PC-3 (cell line): Measurements from ENCODE around the gene PLAGL1. TPM values are rescaled to one million over a fixed set of nuclear protein-coding genes. Genes with fewer than 3 reads are reported as not detected.
"Not testable (repeated sequence)": the region's sequence is repeated elsewhere in the genome, so short reads cannot be mapped to it uniquely, and the experiment has no call there.

Source experiments
- ATAC-seq: fragments of 200-7000 bp; cut with Tn5 transposase; 2 replicates; pipeline ENCODE4 v1.9.1; 2020; ENCODE audit warnings: mild to moderate bottlenecking, moderate library complexity
- BruUV-seq: library from RNA; stranded (reverse); fragments of 400-500 nt; replicated peaks from 2 replicates; lab custom pipeline; 2021; lab: Mats Ljungman, UMichigan
- CTCF ChIA-PET: fragments of 300-600 bp; sonication (Branson Sonifier 250); formaldehyde crosslinking; loops from one replicate; lab custom pipeline; 2022; ENCODE audit warnings: antibody characterized with exemption; lab: Charles Lee
- POLR2A ChIA-PET: fragments of 300-600 bp; sonication (Branson Sonifier 250); formaldehyde crosslinking; loops from one replicate; lab custom pipeline; 2022; ENCODE audit warnings: antibody characterized with exemption; ENCODE audit not compliant: unreplicated experiment; lab: Charles Lee
- DNase-seq: peaks from one replicate; pipeline ENCODE4 v3.0.0-alpha.2; 2015
- H2AFZ ChIP-seq: fragments of 300-600 bp; sonication (generic); 2 replicates; pipeline ENCODE4 v1.6.0; 2016; ENCODE audit warnings: antibody characterized with exemption, low read length
- H3F3A ChIP-seq: fragments of 300-600 bp; sonication (generic); one replicate; pipeline ENCODE4 v1.6.0; 2017; ENCODE audit warnings: antibody characterized with exemption, low read length, control low read depth, mild to moderate bottlenecking; ENCODE audit not compliant: unreplicated experiment
- H3K27ac ChIP-seq: fragments of 300-600 bp; sonication (generic); 2 replicates; pipeline ENCODE4 v1.5.1; 2016; ENCODE audit warnings: mild to moderate bottlenecking, low read length
- H3K27me3 ChIP-seq: fragments of 300-600 bp; sonication (generic); 2 replicates; pipeline ENCODE4 v1.6.1; 2016; ENCODE audit warnings: low read length, mixed read lengths
- H3K36me3 ChIP-seq: fragments of 300-600 bp; sonication (generic); 2 replicates; pipeline ENCODE4 v1.6.1; 2016; ENCODE audit warnings: low read depth, mixed run types, low read length, mixed read lengths
- H3K4me1 ChIP-seq: fragments of 300-600 bp; sonication (generic); 2 replicates; pipeline ENCODE4 v1.5.1; 2016; ENCODE audit warnings: low read length; ENCODE audit not compliant: insufficient read depth
- H3K4me2 ChIP-seq: fragments of 300-600 bp; sonication (generic); 2 replicates; pipeline ENCODE4 v1.6.0; 2016; ENCODE audit warnings: low read length
- H3K4me3 ChIP-seq: fragments of 300-600 bp; sonication (generic); 2 replicates; pipeline ENCODE4 v1.5.1; 2016; ENCODE audit warnings: mild to moderate bottlenecking, low read length, mixed read lengths
- H3K79me2 ChIP-seq: fragments of 300-600 bp; sonication (generic); 2 replicates; pipeline ENCODE4 v1.6.1; 2017; ENCODE audit warnings: low read length, mixed read lengths
- H3K9ac ChIP-seq: fragments of 300-600 bp; sonication (generic); 2 replicates; pipeline ENCODE4 v1.6.0; 2016; ENCODE audit warnings: mild to moderate bottlenecking, low read length
- H3K9me2 ChIP-seq: fragments of 300-600 bp; sonication (generic); replicated peaks from 2 replicates; pipeline ENCODE4 v1.6.1; 2016; ENCODE audit warnings: mixed run types, low read length, mixed read lengths
- H3K9me3 ChIP-seq: fragments of 300-600 bp; sonication (generic); 2 replicates; pipeline ENCODE4 v1.6.1; 2016; ENCODE audit warnings: low read length, mixed read lengths
- H4K20me1 ChIP-seq: fragments of 300-600 bp; sonication (generic); 2 replicates; pipeline ENCODE4 v1.6.1; 2016; ENCODE audit warnings: low read length, mixed read lengths
- CTCF ChIP-seq: fragments of 300-600 bp; sonication (generic); conservative IDR thresholded peaks from 2 replicates; pipeline ENCODE4 v1.5.1; 2017; ENCODE audit warnings: antibody characterized with exemption, low read depth, mild to moderate bottlenecking, low read length
- EZH2 ChIP-seq: fragments of 300-600 bp; sonication (generic); IDR thresholded peaks from one replicate; pipeline ENCODE4 v1.6.1; 2017; ENCODE audit warnings: antibody characterized with exemption, mild to moderate bottlenecking, low read length; ENCODE audit not compliant: unreplicated experiment
- EZH2phosphoT487 ChIP-seq: fragments of 300-600 bp; sonication (generic); IDR thresholded peaks from 2 replicates; pipeline ENCODE4 v1.6.1; 2018; ENCODE audit warnings: mild to moderate bottlenecking, antibody characterized with exemption, low read length, borderline replicate concordance
- intact Hi-C: fragments of 100-400 bp; cut with micrococcal nuclease; formaldehyde crosslinking; loops from 2 replicates; pipeline ENCODE4 v1.9.0; 2023
- total RNA-seq: library from RNA; depleted of rRNA; stranded (reverse); fragments of >200 nt; gene quantifications from 2 replicates; pipeline ENCODE4 v1.2.3, GENCODE V29; 2014

Gene PLAGL1
- total RNA-seq, 1 experiment from 2014 or later = 14.4 TPM

- CTCF ChIA-PET = no interaction called here
- H3K36me3 ChIP-seq = no peaks in the 10 kb centered on the region
- no TSS peak for BruUV-seq
- ATAC-seq = no peak
- H3F3A ChIP-seq = no peaks in the 10 kb centered on the region
- H3K27ac ChIP-seq = no peak overlapping the region
- H2AFZ ChIP-seq = no peak overlapping the region
- H3K4me2 ChIP-seq = no peak overlapping the region
- intact Hi-C loops = no loop called here
- POLR2A ChIA-PET = no interaction called here
- no peaks in the 10 kb centered on the region for H3K4me1 ChIP-seq
- TF ChIP-seq EZH2phosphoT487 = no peak
- no peak for TF ChIP-seq EZH2
- TF ChIP-seq CTCF = no peak
- H3K4me3 ChIP-seq = no peak overlapping the region
- DNase-seq = no peak
- no peaks in the 10 kb centered on the region for H3K27me3 ChIP-seq
- no peaks in the 10 kb centered on the region for H3K9me2 ChIP-seq
- no peaks in the 10 kb centered on the region for H3K79me2 ChIP-seq
- H4K20me1 ChIP-seq = no peaks in the 10 kb centered on the region
- H3K9me3 ChIP-seq = no peaks in the 10 kb centered on the region
- H3K9ac ChIP-seq = no peak overlapping the region
These were observed 78.1 kb downstream of the PLAGL1 start for GRCh38 chr6:143929975-143930374.

GRCh38 chr6:143928853-143929252, 79.2 kb downstream of the PLAGL1 start:
- no TSS peak for BruUV-seq
- CTCF ChIA-PET = no interaction called here

GRCh38 chr6:143917026-143917425, 91.0 kb downstream of the PLAGL1 start:
- H4K20me1 ChIP-seq, H3K4me2 ChIP-seq, H3K79me2 ChIP-seq, H3K4me1 ChIP-seq, CTCF ChIA-PET, POLR2A ChIA-PET, H3K9me2 ChIP-seq, H2AFZ ChIP-seq, intact Hi-C loops, H3K4me3 ChIP-seq, H3K9me3 ChIP-seq, H3K27me3 ChIP-seq, DNase-seq, H3K36me3 ChIP-seq, ATAC-seq, H3K27ac ChIP-seq, H3K9ac ChIP-seq, BruUV-seq, H3F3A ChIP-seq: not testable (repeated sequence)

More at GRCh38 chr6:143928853-143929252, 79.2 kb downstream of the PLAGL1 start:
- DNase-seq (no peak), ATAC-seq (no peak)
- H4K20me1 ChIP-seq = no peaks in the 10 kb centered on the region
- H3K9me3 ChIP-seq = no peaks in the 10 kb centered on the region
- intact Hi-C loops = no loop called here
- H3K27ac ChIP-seq = no peak overlapping the region
- H3K9ac ChIP-seq = no peak overlapping the region
- H2AFZ ChIP-seq = no peak overlapping the region
- TF ChIP-seq EZH2phosphoT487 (no peak), CTCF (no peak), EZH2 (no peak)
- no peaks in the 10 kb centered on the region for H3K4me1 ChIP-seq
- no peaks in the 10 kb centered on the region for H3K27me3 ChIP-seq
- H3K4me3 ChIP-seq = no peak overlapping the region
- no peaks in the 10 kb centered on the region for H3K36me3 ChIP-seq
- POLR2A ChIA-PET = no interaction called here
- H3K9me2 ChIP-seq = no peaks in the 10 kb centered on the region
- no peak overlapping the region for H3K4me2 ChIP-seq
- H3K79me2 ChIP-seq = no peaks in the 10 kb centered on the region
- H3F3A ChIP-seq = no peaks in the 10 kb centered on the region
